ENCODE results near the gene PPP1R16B.

The PPP1R16B gene

DNA sequence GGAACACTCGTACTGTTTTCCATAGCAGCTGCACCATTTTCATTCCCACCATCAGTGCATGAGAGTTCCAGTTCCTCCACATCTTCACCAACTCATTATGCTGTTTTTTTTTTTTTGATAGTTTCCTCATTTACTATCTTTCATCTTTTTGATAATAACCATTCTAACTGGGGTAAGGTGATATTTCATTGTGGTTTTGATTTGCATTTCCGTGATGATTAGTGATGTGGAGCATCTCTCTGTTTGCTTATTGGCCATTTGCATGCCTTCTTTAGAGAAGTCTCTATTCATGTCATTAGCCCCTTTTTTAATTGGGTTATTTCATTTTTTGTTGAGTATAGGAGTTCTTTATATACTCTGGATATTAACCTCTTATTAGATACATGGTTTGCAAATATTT is 31.3 kb upstream of the PPP1R16B start:
- no peak for DNase-seq (ENCODE audit: low read depth)
- H3K4me3 ChIP-seq (ENCODE audit: low read length) = no peak overlapping the region
- TF ChIP-seq, protein P1, sequence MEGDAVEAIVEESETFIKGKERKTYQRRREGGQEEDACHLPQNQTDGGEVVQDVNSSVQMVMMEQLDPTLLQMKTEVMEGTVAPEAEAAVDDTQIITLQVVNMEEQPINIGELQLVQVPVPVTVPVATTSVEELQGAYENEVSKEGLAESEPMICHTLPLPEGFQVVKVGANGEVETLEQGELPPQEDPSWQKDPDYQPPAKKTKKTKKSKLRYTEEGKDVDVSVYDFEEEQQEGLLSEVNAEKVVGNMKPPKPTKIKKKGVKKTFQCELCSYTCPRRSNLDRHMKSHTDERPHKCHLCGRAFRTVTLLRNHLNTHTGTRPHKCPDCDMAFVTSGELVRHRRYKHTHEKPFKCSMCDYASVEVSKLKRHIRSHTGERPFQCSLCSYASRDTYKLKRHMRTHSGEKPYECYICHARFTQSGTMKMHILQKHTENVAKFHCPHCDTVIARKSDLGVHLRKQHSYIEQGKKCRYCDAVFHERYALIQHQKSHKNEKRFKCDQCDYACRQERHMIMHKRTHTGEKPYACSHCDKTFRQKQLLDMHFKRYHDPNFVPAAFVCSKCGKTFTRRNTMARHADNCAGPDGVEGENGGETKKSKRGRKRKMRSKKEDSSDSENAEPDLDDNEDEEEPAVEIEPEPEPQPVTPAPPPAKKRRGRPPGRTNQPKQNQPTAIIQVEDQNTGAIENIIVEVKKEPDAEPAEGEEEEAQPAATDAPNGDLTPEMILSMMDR (conservative IDR thresholded peaks at IDR 0.05; ENCODE audit: low read depth, low read length) = no peak

DNA sequence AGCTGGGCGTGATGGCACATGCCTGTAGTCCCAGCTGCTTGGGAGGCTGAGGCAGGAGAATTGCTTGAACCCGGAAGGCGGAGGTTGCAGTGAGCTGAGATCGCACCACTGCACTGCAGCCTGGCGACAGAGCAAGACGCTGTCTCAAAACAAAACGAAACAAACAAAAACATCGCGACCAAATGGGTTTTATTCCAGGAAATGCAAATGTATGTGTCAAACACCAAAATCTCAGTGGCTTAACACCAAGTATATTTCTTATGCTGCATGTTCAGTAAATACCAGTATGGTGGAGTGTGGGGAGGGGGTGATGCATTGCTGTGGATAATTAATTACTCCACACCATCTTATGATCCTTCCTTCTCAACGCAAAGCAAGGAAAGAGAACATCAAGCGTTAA is 29.1 kb upstream of the PPP1R16B start:
- no peak overlapping the region for H3K4me3 ChIP-seq (ENCODE audit: low read length)
- TF ChIP-seq, protein P1 (conservative IDR thresholded peaks at IDR 0.05; ENCODE audit: low read depth, low read length) = no peak
- DNase-seq (ENCODE audit: low read depth) = no peak

DNA sequence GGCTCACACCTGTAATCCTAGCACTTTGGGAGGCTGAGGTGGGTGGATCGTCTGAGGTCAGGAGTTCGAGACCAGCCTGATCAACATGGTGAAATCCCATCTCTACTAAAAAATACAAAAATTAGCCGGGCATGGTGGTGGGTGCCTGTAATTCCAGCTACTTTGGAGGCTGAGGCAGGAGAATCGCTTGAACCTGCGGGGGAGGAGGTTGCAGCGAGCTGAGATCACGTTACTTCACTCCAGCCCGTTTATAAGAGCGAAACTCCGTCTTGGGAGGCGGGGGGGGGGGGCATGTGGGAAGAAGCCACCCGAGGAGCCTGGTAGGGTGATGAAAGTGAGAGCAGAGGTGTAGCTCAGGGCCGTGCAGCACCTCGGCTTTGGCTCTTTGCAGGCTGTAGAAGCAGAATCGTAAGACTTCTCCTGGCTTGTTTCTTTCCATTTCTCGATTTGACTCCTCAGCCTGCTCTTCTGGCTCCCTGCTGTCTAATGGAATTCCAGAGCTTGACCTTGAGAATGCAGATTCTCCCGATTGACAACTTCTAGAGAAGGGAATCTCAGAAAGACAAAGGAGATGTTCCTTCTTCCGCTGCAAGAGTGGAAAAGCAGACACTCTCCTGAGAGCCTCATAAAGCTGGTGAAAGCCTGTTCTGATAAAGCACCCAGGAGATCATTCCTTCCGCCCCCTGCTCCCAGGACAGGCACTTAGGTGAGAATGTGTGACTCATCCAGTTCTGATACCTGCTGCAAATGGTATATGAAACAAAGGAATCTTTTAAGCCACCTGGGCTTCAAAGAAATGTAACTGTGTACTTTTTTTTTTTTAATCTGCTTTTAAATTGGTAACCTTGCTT is 26.0 kb upstream of the PPP1R16B start:
- TF ChIP-seq, protein P1 (conservative IDR thresholded peaks at IDR 0.05; ENCODE audit: low read depth, low read length) = no peak
- H3K4me3 ChIP-seq (ENCODE audit: low read length) = no peak overlapping the region
- no peak for DNase-seq (ENCODE audit: low read depth)

DNA sequence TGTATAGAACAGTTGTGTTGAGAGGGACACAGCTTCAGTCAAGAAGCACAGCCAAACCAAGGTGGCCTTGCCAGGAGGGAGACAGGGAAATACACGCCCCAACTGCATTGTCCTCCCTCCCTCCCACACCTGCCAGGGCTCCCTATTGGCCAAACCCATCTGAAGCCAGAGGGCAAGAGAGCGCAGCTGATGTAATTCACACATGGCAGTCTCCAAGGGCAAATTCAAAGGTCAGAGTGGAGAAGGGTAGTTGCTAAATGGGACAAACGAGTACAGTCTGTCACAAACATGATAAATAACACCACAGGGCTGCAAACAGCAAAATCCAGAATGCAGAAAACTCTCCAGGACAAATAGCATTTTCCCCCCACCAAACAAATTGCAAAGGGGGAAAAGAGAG is 23.2 kb upstream of the PPP1R16B start:
- no peak for DNase-seq (ENCODE audit: low read depth)

DNA sequence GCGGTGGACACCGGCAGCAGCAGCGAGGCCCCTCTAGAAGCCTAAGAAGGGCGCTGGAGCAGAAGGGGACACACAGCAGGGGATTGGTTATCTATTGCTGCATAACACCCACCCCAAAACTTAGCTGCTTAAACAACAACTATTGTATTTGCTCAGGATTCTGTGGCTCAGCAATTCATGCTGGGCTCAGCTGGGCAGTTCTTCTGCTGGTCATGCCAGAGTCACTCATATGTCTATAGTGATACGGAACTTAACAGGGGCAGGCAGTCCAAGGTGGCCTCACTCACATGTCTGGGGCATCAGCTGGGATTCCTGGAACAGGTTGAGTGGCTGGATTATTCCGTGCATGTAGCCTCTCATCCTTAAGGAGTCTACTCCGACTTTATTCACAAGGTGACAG is 17.6 kb upstream of the PPP1R16B start:
- TF ChIP-seq, protein P1 (conservative IDR thresholded peaks at IDR 0.05; ENCODE audit: low read depth, low read length) = no peak
- H3K4me3 ChIP-seq (ENCODE audit: low read length) = no peak overlapping the region
- DNase-seq (ENCODE audit: low read depth) = no peak

More for the DNA sequence above, 23.2 kb upstream of the PPP1R16B start:
- TF ChIP-seq, protein P1 (conservative IDR thresholded peaks at IDR 0.05; ENCODE audit: low read depth, low read length) = no peak
- H3K4me3 ChIP-seq (ENCODE audit: low read length) = no peak overlapping the region

DNA sequence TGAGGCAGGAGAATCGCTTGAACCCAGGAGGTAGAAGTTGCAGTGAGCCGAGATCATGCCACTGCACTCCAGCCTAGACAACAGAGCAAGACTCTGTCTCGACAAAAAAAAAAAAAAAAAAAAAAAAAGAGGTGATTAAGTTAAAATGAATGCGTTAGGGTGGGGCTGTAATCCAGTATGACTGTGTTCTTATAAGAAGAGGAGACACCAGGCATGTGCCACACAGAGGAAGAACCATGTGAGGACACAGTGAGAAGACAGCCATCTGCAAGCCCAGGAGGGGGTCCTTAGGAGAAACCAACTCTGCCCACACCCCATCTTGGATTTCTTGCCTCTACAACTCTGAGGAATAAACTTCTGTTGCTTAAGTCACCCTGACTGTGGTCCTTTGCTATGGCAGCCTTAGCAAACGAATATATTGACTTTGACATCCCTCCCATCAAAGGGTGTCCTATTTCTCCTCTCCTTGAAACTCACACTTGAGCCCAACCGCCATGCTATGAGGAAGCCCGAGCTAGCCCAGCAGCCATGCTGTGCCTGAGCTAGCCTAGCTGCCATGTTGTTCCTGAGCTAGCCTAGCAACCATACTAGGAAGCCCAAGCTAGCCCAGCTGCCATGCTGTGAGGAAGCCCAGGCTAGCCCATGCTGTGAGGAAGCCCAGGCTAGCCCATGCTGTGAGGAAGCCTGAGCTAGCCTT is 15.8 kb upstream of the PPP1R16B start:
- TF ChIP-seq, protein P1 (conservative IDR thresholded peaks at IDR 0.05; ENCODE audit: low read depth, low read length) = no peak
- H3K4me3 ChIP-seq (ENCODE audit: low read length) = no peak overlapping the region
- peak; percentile 14 for DNase-seq (ENCODE audit: low read depth)
